Common myeloid progenitor, CD34-positive (primary cell): ENCODE data around the gene NFATC3.
A peak's percentile ranks its signal among the peaks of the same experiment; 100 is the strongest.

ENCODE experiments used
- CTCF ChIA-PET: fragments of 350-600 bp; sonication (Branson Sonifier 250); formaldehyde crosslinking; loops from one replicate; lab custom pipeline; 2021; ENCODE audit warnings: antibody characterized with exemption; lab: Charles Lee
- POLR2A ChIA-PET: fragments of 350-600 bp; sonication (Branson Sonifier 250); formaldehyde crosslinking; loops from one replicate; lab custom pipeline; 2021; ENCODE audit warnings: antibody characterized with exemption; lab: Charles Lee
- DNase-seq, 3 donors: peaks; one replicate each; pipeline versions ENCODE4 v3.0.0 to v3.0.0-alpha.2; 2013
- H3K27ac ChIP-seq, 2 experiments: 1 replicate in 1 of 2; 2 replicates in 1 of 2; pipeline ENCODE4 v1.7.0; 2013; ENCODE audit warnings: inconsistent platforms in 2 of 2, low read length in 2 of 2, mild to moderate bottlenecking in 2 of 2, low read depth in 1 of 2, moderate library complexity in 1 of 2; ENCODE audit not compliant: severe bottlenecking in 2 of 2, insufficient read depth in 1 of 2, poor library complexity in 1 of 2
- H3K27me3 ChIP-seq, 5 experiments: replicated peaks in 2 of 5; 1 replicate in 3 of 5; 2 replicates in 2 of 5; pipeline versions ENCODE4 v1.6.1 to v1.7.0; 2013; ENCODE audit warnings: low read length in 4 of 5, mild to moderate bottlenecking in 2 of 5, moderate library complexity in 2 of 5, inconsistent platforms in 1 of 5; ENCODE audit not compliant: insufficient read depth in 5 of 5, control insufficient read depth in 4 of 5
- H3K36me3 ChIP-seq, 4 experiments: 1 replicate in 2 of 4; 2 replicates in 2 of 4; pipeline versions ENCODE4 v1.6.1 to v1.7.0; 2013; ENCODE audit warnings: low read length in 3 of 4, control low read depth in 1 of 4, mild to moderate bottlenecking in 1 of 4; ENCODE audit not compliant: control insufficient read depth in 4 of 4, insufficient read depth in 4 of 4
- H3K4me1 ChIP-seq, 4 experiments: 1 replicate in 3 of 4; 2 replicates in 1 of 4; pipeline versions ENCODE4 v1.6.1 to v1.7.1; 2013; ENCODE audit warnings: low read length in 3 of 4, mild to moderate bottlenecking in 3 of 4, control low read depth in 1 of 4, inconsistent platforms in 1 of 4, moderate library complexity in 1 of 4; ENCODE audit not compliant: control insufficient read depth in 4 of 4, insufficient read depth in 4 of 4; ENCODE audit errors: control extremely low read depth in 1 of 4
- H3K4me3 ChIP-seq, 7 experiments: 1 replicate in 4 of 7; 2 replicates in 3 of 7; pipeline versions ENCODE4 v1.5.1 to v1.7.0; 2013; ENCODE audit warnings: mild to moderate bottlenecking in 7 of 7, low read length in 6 of 7, moderate library complexity in 6 of 7, inconsistent platforms in 2 of 7, low read depth in 2 of 7, control low read depth in 1 of 7; ENCODE audit not compliant: insufficient read depth in 4 of 7, control insufficient read depth in 1 of 7; ENCODE audit errors: extremely low read depth in 1 of 7
- H3K9me3 ChIP-seq, 5 experiments: 1 replicate in 4 of 5; 2 replicates in 1 of 5; pipeline versions ENCODE4 v1.6.1 to v1.7.1; 2013; ENCODE audit warnings: low read length in 4 of 5, mild to moderate bottlenecking in 2 of 5, inconsistent platforms in 1 of 5, low read depth in 1 of 5, moderate library complexity in 1 of 5; ENCODE audit not compliant: control insufficient read depth in 4 of 5, insufficient read depth in 2 of 5; ENCODE audit errors: control extremely low read depth in 1 of 5
- WGBS: methylation state at CpG from one replicate; pipeline ENCODE4 v1.1.5; 2013; ENCODE audit not compliant: insufficient coverage; 5-methylcytosine and 5-hydroxymethylcytosine counted together

NFATC3 gene

GRCh38 chr16:68083239-68083781 lies 1.9 kb upstream of the NFATC3 start:
- no peak overlapping the region for H3K27ac ChIP-seq

GRCh38 chr16:68083861-68084503 lies 1.2 kb upstream of the NFATC3 start:
- POLR2A ChIA-PET = interaction anchor here (1.1 kb wide), 1 partner anchor 28 kb away, joined by 3 read pairs; no protein-coding TSS in a partner anchor
- Histone ChIP-seq H3K36me3 (peaks cover 0 to 3% (median 0%) of the 10 kb centered on the region in 4 experiments), H3K27ac (peak overlapping the region in 1 of 2 experiments; percentile 87), H3K27me3 (no peaks in the 10 kb centered on the region), H3K9me3 (no peaks in the 10 kb centered on the region), H3K4me3 (peak overlapping the region in 5 of 7 experiments; percentile 69 to 95 (median 83)), H3K4me1 (peaks cover 32 to 77% (median 70%) of the 10 kb centered on the region in 4 experiments)
- 59% methylated on average over 18 of the region's 21 CpGs for WGBS
- no peak for DNase-seq
- CTCF ChIA-PET = interaction anchor here (0.5 to 6.5 kb wide), 11 partner anchors 7 to 201 kb away, joined by 3 to 34 read pairs (median 5); no protein-coding TSS in a partner anchor

More at GRCh38 chr16:68083239-68083781, 1.9 kb upstream of the NFATC3 start:
- Histone ChIP-seq H3K36me3 (peaks cover 0 to 9% (median 2%) of the 10 kb centered on the region in 4 experiments), H3K4me3 (no peak overlapping the region), H3K9me3 (no peaks in the 10 kb centered on the region), H3K27me3 (no peaks in the 10 kb centered on the region), H3K4me1 (peaks cover 33 to 77% (median 73%) of the 10 kb centered on the region in 4 experiments)
- DNase-seq = no peak
- POLR2A ChIA-PET = no interaction called here
- WGBS = 98% methylated on average over 3 of the region's 4 CpGs
- CTCF ChIA-PET = interaction anchor here (1.4 to 6.5 kb wide), 7 partner anchors 8 to 56 kb away, joined by 3 to 34 read pairs (median 9); no protein-coding TSS in a partner anchor

DNA sequence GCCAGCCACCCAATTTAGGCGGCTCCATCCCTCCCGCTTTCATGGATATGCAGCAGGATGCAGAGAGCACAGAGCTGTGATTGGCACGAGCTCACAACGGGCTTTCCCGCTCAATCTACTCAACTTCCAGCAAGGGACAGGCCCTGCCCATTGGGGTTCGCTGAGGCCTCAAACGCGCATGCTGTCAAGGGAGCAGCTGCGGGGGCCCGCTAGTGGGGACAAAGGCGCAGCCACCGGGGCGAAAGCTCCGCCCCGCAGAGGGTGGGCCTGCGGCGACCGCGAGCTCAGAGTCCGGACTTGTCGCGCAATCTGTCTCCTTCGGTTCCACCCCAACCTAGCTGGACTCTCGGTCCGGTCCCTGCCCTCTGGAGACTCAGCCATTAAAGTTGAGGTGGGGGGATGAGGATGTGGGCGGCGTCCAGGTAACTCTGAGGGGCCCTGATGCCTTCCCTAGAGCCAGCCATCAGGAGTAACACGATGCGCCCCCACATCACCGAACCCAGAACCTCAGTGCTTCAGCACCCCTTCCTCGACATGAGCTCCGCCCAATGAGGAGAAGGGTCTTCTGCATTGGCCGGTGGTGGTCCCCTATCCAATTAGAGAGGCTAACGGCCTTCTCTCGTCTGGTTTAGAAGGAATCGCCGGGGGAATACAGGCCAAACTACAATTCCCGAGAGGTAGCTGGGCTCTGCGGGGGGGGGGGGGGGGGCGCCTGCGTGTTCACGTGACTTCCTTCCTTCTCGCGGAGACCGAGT lies 489 bp upstream of the NFATC3 start:
- 1% methylated on average over 28 of the region's 45 CpGs for WGBS

DNA sequence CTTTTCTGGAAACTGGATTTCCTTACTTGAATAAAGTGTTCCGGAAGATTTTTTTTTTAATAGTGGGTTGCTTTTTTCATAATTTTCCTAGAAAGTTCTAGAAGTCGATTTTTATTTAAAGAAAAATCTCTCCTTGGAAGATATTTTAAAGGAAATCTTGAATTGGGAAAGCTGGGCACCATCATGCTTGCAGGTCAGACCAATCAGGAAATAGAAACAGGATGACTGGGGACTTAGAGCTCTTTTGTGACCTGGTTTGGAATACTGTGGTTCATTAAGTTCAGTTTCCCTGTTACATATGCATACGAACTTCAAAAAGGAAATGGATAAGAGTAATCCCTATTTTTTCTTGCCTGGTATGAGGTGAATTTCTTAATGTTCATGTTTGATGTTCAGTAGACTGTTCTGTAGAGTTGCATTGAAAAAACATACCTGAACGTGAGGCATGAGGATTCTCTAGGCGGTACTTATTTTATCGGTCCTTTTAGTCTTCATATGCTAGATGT lies 1.2 kb downstream of the NFATC3 start:
- H3K27ac ChIP-seq = peak overlapping the region; percentile 64 to 86
- H3K4me1 ChIP-seq = peaks cover 36 to 75% (median 64%) of the 10 kb centered on the region in 4 experiments
- POLR2A ChIA-PET = no interaction called here

More for the DNA sequence above, 489 bp upstream of the NFATC3 start:
- ChIA-PET CTCF (interaction anchor here (0.5 to 6.5 kb wide), 14 partner anchors 7 to 201 kb away, joined by 3 to 34 read pairs (median 4); no protein-coding TSS in a partner anchor), POLR2A (interaction anchor here (0.6 to 1.1 kb wide), 3 partner anchors 9 to 668 kb away, joined by 3 read pairs; no protein-coding TSS in a partner anchor)
- H3K27ac ChIP-seq = peak overlapping the region; percentile 70 to 87
- no peaks in the 10 kb centered on the region for H3K9me3 ChIP-seq
- peak overlapping the region; percentile 49 to 95 (median 76) for H3K4me3 ChIP-seq
- peaks cover 27 to 76% (median 67%) of the 10 kb centered on the region in 4 experiments for H3K4me1 ChIP-seq
- H3K36me3 ChIP-seq = no peaks in the 10 kb centered on the region
- H3K27me3 ChIP-seq = no peaks in the 10 kb centered on the region
- peak; percentile 89 to 95 (median 95) for DNase-seq

DNA sequence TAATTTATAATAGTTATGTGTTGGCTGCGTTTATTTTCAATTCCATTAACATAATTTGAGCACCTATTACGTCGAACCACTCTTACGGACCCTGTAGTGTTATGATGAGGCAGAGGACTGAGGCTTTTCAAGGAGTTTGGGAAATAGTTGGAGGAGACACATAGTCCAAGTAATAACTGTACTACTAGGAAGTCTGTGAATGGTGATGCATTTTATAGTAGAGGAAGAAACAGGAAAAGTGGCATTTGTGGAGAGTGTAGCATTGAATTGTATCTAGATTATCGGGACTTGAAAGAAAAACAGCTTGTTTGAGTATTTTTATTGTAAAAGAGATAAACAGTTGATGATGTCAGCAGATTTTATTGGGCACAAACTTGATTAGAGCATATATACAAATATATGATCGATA lies 1.7 kb downstream of the NFATC3 start:
- Histone ChIP-seq H3K4me1 (peaks cover 40 to 75% (median 64%) of the 10 kb centered on the region in 4 experiments), H3K27me3 (no peaks in the 10 kb centered on the region), H3K27ac (peak overlapping the region; percentile 64 to 86), H3K4me3 (peak overlapping the region in 6 of 7 experiments; percentile 85 to 98 (median 93)), H3K36me3 (no peaks in the 10 kb centered on the region), H3K9me3 (no peaks in the 10 kb centered on the region)
- no peak for DNase-seq
- ChIA-PET POLR2A (no interaction called here), CTCF (no interaction called here)
- 0% methylated on average over 1 of the region's 6 CpGs for WGBS

More for the DNA sequence above, 1.2 kb downstream of the NFATC3 start:
- Histone ChIP-seq H3K4me3 (peak overlapping the region in 6 of 7 experiments; percentile 85 to 98 (median 93)), H3K36me3 (no peaks in the 10 kb centered on the region), H3K27me3 (no peaks in the 10 kb centered on the region), H3K9me3 (no peaks in the 10 kb centered on the region)
- CTCF ChIA-PET = no interaction called here
- DNase-seq = no peak
- WGBS = 0% methylated on average over 1 of the region's 6 CpGs

DNA sequence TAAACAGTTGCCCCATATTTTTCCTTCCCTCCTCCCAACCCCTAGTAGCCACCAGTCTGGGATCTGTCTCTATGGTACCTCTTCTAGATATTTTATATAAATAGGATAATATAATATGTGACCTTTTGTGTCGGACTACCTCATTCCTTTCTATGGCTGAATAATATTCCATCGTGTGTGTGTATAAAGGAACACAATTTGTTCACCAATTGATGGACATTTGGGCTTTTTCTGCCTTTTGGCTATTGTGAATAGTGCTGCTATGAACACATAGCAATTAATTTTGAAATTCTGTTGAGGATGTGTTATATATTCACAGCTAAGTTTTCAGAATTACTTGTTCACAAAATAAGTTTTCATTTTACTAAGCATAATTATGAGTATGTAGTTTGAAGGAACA lies 2.5 kb downstream of the NFATC3 start:
- H3K4me1 ChIP-seq = peaks cover 47 to 74% (median 64%) of the 10 kb centered on the region in 4 experiments
- WGBS = no CpG with 5 or more reads among the region's 2 CpGs
- ChIA-PET POLR2A (no interaction called here), CTCF (no interaction called here)
- H3K27ac ChIP-seq = peak overlapping the region; percentile 64 to 86
- H3K9me3 ChIP-seq = no peaks in the 10 kb centered on the region
- no peaks in the 10 kb centered on the region for H3K36me3 ChIP-seq
- DNase-seq = no peak
- H3K27me3 ChIP-seq = no peaks in the 10 kb centered on the region
- peak overlapping the region in 5 of 7 experiments; percentile 0 to 98 (median 91) for H3K4me3 ChIP-seq
